Skeletal muscle cell (primary cell): ENCODE results near the gene TTC9.

Experiments
- DNase-seq: peaks from one replicate; pipeline ENCODE4 v3.0.0-alpha.2; 2010; ENCODE audit warnings: low read depth
- H3K4me3 ChIP-seq: 2 replicates; pipeline ENCODE4 v1.5.1; 2011; ENCODE audit warnings: low read depth, mild to moderate bottlenecking, control low read depth, low read length, moderate library complexity

The TTC9 gene

DNA sequence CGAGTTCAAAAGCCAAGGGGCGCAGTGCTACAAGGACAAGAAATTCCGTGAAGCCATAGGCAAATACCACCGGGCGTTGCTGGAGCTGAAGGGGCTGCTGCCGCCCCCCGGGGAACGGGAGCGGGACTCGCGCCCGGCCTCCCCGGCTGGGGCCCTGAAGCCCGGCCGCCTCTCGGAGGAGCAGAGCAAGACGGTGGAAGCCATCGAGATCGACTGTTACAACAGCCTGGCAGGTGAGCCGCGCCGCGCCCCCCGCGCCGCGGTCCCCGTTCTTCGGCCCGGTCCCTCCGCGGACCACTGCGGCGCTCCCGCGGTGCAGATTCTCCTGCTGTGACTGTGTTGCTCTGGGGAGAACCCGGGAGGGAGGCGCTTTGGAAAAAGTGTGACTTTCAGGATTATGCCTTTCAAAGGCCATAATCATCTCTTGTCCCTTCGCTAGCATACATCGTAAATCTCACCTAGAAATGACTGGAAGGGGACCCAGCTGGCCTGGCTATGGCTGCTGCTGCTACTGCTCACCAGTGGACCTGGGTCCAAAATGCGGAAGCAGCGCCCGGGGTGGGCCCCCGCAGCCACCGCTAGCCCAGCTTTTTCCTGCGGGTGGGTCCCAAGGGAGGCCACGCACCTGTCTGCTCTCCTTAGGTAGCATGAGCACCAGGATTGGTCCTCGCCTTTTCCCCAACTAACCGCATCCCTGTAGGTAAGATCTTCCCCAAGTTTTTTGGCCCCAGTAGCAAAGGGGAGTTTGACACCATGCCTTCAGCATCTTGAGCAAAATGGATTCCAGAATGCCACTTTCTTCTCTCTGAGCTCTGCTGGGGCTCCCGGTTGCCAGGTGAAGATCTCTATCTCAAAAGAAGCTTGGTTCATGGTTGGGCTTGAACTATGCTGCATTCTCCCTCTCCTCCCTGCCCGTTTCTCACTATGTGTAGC, 853 bp downstream of the TTC9 start:
- no peak for DNase-seq
- peak overlapping the region; percentile 55 for H3K4me3 ChIP-seq

DNA sequence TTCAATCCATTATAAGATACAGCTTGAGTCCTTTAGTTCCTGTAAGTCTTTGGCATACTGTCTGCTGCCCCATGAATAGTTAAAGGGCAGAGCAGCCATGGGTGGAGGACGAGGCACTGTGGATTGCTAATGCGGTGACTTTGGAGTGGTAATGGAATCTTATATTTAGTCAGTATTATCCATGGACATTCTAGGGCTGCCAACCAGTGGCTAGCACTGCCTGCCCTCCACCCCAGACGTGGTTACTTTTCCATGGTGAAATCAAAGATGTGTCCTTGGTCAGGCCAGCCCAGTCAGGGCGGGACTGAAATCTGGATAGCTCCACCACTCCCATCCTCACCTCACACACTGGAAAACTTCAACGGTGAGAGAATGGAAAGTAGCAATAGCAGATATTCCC, 2.3 kb downstream of the TTC9 start:
- no peak overlapping the region for H3K4me3 ChIP-seq

DNA sequence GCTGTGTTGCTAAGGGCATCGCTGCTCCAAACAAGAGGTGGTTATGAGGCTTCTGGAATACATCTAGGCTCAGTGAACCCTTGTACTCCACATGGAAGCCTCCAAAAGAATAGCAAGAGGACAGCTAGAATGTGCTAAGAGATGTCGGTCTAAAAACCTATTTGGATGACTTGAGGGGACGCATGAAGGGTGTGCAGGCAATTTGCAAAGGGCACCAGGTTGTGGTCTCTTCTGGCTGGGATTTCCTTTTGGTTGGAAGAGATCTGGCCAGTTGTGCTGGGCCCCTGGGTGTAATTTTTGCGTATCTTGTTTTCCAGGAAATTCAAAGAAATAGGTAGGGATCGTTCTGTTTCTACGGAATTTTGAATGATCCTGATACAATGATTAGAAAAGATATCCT, 4.2 kb downstream of the TTC9 start:
- DNase-seq = no peak
- H3K4me3 ChIP-seq = no peak overlapping the region

More for the DNA sequence above, 2.3 kb downstream of the TTC9 start:
- DNase-seq = no peak

DNA sequence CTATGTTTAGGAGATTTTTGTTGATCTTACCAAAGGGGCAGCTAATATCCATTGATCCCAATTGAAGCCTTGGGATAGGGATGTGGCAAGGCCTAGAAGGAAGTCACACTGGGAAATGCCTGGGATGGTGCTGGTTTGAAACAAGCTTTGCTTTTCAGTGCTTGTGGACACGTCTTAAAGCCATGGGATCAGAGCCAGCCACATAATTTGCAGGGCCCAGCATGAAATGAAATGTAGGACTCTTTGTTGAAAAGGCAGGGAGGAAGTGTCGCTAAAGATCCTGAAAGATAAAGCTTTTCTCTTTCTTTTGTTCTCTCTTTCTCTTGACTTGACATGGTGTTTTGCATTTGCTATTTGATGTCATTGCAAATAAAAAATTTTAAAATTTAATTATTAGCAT, 5.0 kb downstream of the TTC9 start:
- H3K4me3 ChIP-seq = no peak overlapping the region
- DNase-seq = no peak

DNA sequence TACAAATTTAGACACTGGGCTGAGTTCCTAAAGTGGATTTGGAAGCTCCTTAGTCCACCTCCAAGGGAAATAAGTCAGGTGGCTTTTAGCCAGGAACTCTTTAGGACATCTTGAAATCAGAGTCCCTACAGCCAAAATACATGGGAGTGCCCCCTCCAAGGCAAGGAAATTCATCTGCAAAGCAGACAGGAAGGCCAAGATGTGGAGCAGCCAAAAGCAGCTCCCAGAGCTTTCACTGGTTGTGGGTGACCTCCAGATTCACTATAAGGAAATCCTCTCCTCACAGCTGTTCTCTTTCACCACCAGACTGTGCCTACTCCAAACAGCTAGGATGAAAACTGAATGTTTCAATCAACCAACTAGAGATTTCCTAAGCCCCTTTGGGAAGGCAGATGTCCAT, 6.6 kb downstream of the TTC9 start:
- H3K4me3 ChIP-seq = no peak overlapping the region
- no peak for DNase-seq

DNA sequence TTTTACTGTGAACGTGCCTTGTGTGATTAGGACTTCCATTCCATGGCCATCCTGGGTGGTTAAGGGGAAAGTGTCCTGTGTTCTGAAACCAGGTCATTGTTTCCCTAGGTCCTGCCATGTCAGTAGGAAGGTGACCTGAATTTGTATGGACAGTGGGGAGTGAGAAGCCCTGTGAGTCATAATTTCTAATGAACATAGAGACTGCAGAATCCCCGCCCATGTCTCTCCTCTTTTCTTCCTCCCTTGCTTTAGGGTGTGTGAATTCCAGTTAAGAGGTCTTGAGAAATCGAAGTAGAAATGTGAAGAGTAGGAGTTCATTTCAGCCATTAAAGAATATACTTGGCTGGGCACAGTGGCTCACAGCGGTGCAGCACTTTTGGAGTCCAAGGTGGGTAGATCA, 8.1 kb downstream of the TTC9 start:
- no peak for DNase-seq
- H3K4me3 ChIP-seq = no peak overlapping the region

DNA sequence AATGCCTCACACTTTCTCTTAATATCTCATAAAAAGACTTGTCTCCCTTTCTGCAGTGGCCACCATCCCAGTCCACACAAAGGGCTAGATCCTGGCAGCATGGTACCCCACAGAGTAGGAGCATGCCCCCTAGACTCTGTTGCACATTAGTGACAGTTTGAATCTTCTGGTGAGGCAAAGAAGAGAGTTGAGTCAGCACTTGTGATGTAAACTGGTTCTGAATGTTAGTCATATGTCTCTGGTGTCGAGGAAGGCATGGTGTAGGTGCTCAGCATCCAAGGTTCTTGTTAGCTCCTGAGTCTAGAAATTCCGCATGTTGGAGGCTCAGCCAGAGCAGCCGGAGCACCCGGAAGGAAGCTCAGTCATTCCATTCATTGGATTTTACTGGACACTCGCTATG, 9.8 kb downstream of the TTC9 start:
- DNase-seq = no peak
- H3K4me3 ChIP-seq = no peak overlapping the region

DNA sequence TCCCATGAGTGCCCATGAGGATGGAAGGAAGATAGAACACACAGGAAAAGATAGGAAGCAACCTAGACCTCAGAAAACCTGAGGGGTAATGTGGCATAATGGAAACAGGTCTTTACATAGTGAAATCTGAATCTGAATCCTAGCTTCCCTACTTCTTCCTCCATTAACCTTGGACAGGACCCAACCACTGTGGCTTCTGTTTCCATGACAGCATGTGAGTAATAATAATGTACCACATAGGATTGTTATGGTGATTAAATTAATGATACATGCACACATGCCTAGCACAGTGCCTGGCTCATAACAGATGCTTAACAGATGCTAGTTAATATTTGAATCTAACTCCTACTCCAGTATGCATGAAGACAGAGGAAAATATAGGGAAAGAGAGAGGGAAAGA, 11.2 kb downstream of the TTC9 start:
- no peak for DNase-seq
- H3K4me3 ChIP-seq = no peak overlapping the region

DNA sequence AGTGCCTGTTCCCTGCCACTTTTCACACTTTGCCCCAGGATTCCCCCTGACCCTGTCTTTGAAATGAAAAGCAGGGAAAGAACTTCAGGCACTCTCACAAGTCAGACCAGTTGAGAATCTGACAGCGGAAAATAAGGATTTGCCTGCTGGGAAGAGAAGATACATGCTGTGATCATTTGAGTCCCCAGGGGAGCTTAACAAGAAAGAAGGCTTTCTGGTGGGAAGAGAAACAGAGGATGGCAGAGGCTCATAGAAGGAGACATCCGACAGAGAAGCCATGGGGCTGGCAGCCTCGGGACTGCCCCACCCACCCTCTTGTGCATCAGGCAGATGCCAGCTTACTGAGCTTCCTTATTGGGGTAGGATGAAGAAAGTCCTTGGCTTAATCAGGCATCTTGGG, 11.9 kb downstream of the TTC9 start:
- no peak overlapping the region for H3K4me3 ChIP-seq
- no peak for DNase-seq

DNA sequence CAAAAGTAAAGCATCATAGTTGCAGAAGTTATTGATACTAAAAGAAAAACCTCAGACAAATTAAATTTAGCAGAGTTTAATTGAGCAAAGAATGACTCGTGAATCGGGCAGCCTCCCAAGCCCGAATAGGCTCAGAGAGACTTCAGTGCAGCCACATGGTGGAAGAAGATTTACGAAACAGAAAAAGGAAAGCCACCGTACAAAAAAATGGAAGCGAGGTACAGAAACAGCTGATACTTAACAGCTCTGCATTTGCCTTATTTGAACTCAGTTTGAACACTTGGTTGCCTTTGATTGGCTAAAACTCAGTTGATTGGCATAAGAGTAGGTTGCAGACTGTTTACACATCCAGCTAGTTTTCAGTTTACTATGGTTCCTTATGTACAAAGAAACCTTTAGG, 12.9 kb downstream of the TTC9 start:
- DNase-seq = no peak
- H3K4me3 ChIP-seq = no peak overlapping the region

DNA sequence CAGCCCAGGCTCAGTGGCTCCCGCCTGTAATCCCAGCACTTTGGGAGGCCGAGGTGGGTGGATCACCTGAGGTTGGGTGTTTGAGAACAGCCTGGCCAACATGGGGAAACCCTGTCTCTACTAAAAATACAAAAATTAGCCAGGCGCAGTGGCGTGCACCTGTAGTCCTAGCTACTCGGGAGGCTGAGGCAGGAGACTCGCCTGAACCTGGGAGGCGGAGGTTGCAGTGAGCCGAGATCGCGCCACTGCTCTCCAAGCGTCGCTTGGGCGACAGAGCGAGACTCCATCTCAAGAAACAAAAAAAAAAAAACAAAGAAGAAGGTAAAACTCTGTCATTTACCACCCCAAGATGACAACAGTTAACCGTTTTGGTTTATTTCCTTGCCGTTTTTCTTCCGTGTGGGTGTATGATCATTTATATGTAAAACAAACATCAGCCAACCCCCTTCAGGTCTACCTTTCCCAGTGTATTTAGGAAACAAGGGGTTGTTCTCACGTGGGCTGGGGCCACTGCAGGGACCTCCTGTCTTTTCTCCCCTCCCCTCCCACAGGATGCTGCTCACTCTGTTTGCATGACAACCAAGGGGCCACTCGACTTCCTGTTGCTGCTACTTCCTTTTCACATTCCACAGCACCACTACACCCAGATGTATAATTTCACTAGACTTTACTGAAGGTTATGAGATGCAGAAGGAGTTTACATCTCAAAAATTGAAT, 13.6 kb downstream of the TTC9 start:
- DNase-seq = no peak
- H3K4me3 ChIP-seq = no peak overlapping the region

DNA sequence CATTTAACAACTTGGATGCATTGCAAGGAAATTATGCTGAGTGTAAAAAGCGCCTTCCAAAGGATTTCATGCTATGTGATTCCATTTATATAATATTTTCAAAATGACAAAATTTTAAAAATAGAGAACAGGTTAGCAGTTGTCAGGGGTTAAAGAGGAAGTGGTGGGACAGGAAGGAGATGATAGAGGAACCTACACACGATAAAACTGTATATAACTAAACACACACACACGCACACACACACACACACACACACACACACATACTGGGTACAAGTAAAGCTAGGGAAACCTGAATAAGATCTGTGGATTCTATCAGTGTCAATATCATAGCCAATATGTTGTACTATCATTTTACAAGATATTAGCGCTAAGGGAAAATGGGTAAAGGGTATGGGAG, 17.2 kb downstream of the TTC9 start:
- no peak overlapping the region for H3K4me3 ChIP-seq
- DNase-seq = no peak

DNA sequence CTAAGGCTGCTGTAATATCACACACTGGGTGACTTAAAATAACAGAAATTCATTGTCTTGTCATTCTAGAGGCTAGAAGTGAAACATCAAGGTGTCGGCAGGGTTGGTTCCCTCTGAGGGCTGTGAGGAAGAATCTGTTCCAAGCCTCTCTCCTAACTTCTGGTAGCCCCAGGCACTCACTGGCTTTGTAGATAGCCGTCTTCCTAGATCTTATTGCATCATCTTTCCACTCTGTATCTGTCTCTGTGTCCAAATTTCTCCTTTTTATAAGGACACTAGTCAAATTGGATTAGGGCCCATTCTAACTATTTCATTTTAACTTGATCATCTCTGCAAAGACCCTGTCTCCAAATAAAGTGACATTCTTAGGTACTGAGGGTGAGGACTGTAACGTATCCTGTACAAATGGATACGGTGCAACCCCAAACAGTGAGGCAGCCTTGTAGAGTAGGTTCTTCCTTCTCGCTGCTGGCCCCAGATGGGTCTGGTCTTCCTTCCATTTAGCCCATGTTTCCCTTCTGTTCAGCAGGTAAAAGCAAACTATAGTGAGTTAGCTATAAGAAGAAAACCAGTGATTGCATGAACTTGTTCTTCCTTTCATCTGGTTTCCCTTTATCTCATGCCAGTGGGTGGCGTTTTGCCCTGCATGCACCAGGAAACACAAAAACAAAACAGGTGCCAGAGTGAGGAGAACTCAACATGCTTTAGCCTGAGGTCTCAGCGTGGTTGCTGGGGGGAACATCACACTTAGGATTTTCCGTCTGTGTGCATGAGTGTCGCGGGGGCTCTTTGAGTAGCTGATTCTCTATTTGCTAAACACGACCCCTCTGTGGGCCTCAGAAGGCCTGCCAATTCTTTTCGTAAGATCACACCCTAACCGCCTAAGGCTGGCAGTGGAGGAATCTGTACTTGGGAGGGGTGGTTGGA, 19.5 kb downstream of the TTC9 start:
- DNase-seq = no peak
- H3K4me3 ChIP-seq = no peak overlapping the region

DNA sequence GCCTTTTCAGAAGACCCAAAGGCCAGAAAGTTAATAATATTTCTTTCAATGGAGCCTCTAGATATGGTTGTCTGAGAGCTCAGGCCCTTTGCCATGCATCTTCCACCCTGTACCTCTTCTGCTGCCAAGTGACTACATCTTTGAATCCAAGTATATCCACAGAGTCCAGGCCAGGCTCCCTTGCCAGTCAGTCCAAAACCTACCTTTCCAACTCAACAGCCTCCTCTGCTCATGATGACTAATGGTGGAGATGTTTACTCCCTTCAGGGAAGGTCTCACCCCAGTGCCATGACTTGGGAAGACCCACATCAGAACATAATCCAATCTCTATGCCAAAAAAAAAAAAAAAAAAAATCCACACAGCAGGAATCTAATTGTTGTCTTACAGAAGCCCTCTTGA, 20.4 kb downstream of the TTC9 start:
- no peak for DNase-seq
- H3K4me3 ChIP-seq = no peak overlapping the region

DNA sequence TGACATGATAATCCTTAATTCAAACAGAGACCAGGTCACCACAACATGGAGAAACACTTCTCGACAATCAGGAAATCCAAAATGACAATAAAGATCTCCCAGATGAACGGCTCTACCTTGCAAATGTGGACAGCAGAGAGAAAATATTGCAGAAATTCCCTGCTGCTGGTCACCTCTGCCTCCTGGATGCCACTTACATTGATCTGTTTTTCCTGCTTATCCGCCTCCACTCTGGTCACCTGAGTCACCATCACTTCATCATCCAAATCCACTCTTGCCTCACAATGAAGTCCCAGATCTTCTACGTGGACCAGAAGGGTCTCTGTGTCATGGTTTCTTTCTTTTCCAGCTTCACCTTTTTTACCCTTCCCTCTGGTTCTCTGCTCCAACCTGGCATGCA, 21.1 kb downstream of the TTC9 start:
- DNase-seq = no peak
- no peak overlapping the region for H3K4me3 ChIP-seq

DNA sequence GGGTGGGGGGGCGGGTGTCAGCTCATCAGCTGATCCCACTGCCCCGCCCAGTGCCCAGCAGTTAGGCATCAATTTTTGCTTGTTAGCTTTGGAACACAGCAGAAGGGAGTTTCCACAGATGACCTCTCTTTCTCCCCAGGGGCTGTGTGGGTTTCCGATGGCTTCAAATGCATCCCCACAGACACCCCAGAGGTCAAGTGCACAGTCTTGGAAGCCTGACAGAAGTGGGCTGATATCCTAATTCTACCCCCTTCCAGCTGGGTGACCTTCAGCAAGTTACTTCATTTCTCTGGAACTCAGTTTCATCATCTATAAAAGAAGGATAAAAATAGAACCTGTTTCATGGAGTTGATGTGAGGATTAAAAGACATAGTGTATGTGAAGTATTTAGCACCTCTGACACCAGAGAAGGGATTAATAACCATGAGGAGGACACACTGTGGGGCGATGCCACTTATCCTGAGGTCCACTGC, 22.0 kb downstream of the TTC9 start:
- H3K4me3 ChIP-seq = no peak overlapping the region

DNA sequence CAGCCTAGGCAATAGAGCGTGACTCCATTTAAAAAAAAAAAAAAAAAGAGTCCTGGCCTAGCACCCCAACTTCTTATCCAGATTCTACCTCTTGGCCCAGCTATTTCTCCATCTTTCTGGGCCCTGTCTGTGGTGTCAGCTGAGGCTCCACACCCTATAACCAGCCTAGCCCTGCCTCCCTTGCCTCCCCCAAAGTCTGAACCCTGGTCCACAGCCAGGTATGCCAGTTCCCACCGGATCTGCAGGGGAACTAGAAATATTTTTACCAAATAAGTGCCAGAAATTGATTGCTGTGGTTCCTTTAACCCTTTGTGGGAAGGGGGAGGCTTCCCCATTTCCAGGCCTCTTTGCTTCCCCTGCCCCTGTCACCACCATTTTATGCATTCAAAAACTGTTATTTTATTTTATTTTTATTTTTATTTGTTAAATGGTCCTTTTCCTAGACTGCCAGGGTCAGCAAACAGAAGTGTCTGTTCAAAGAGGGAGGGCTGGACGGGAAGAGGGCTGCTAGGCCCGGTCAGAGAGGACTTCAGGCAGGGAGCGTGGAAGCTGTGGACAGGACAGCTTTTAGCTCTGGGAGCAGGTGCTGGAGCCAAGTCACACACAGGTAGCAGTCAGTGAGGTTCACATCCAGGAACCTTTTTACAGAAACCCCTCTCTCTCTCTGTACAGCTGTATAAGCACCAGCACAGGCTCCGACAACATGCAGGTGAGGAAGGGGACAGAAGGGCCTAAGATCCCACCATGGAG, 23.2 kb downstream of the TTC9 start:
- H3K4me3 ChIP-seq = no peak overlapping the region
- no peak for DNase-seq

More for the DNA sequence above, 22.0 kb downstream of the TTC9 start:
- DNase-seq = no peak

DNA sequence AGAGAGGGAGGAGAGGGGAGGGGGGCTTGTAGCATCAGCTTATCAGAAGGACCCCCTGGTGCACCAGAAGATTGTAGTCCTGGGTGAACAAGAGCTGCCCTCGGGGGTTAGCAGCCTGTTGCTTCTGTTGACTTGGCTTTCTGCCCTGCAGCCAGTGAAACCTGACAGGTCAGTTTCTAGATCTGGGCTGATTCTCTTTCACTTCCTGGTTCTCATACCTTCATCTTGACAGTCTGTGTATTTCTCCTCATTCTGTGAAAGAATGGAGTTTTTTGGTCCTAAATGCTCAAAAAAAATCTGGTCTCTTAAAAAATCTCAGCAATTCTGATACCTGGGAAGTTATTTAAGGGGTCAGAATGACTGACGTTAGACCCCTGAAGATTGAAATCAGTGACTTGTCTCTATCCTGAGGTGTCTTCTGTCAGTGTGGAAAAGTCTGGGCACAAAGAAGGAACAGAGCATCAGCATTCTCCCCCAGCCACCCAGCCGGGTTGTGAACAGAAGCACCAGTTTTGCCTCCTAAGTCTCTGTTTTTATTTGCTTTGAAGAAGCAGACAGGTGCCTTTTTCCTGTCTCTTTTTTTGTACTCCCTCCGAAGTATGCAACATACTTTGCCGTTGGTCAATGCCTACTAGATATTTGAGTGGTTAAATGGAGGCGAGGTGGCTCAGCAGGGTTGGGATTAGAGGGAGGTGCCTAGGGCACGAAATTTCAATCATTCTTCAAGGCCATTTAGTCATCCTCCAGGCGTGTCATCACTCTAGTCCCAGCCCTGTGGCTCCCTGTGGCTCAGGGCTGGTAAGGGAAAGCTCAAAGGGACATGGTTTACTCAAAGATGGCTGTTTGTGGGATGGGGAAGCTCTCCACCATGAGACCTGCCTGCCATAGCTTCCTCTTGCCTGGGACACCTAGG, 24.0 kb downstream of the TTC9 start:
- no peak for DNase-seq
- H3K4me3 ChIP-seq = no peak overlapping the region
